Measurements from ENCODE around the gene NFIC.

NFIC gene

GRCh38 chr19:3467437-3468198, 101.2 kb downstream of the NFIC start:
- no peak for DNase-seq (ENCODE audit: extremely low read depth, low read depth)
- H3K4me3 ChIP-seq (replicated peaks; ENCODE audit: low read depth, low read length): no peak overlapping the region
- TF ChIP-seq CTCF (IDR thresholded peaks at IDR 0.05; ENCODE audit: low read depth, low read length, missing control alignments): no peak

- no peak overlapping the region for H3K4me3 ChIP-seq (replicated peaks; ENCODE audit: low read depth, low read length)
- no peak for DNase-seq (ENCODE audit: extremely low read depth, low read depth)
- TF ChIP-seq CTCF (IDR thresholded peaks at IDR 0.05; ENCODE audit: low read depth, low read length, missing control alignments): no peak
Observed at GRCh38 chr19:3468211-3468610, 101.8 kb downstream of the NFIC start.

- DNase-seq (ENCODE audit: extremely low read depth, low read depth): no peak
- TF ChIP-seq CTCF (IDR thresholded peaks at IDR 0.05; ENCODE audit: low read depth, low read length, missing control alignments): no peak
- no peak overlapping the region for H3K4me3 ChIP-seq (replicated peaks; ENCODE audit: low read depth, low read length)
Observed at GRCh38 chr19:3469638-3470499, 103.5 kb downstream of the NFIC start.

GRCh38 chr19:3470500-3471128, 104.2 kb downstream of the NFIC start:
- no peak overlapping the region for H3K4me3 ChIP-seq (replicated peaks; ENCODE audit: low read depth, low read length)
- TF ChIP-seq CTCF (IDR thresholded peaks at IDR 0.05; ENCODE audit: low read depth, low read length, missing control alignments): no peak
- no peak for DNase-seq (ENCODE audit: extremely low read depth, low read depth)

GRCh38 chr19:3471954-3472655, 105.7 kb downstream of the NFIC start:
- TF ChIP-seq CTCF (IDR thresholded peaks at IDR 0.05; ENCODE audit: low read depth, low read length, missing control alignments): peak; percentile 86
- no peak for DNase-seq (ENCODE audit: extremely low read depth, low read depth)
- no peak overlapping the region for H3K4me3 ChIP-seq (replicated peaks; ENCODE audit: low read depth, low read length)

- H3K4me3 ChIP-seq (replicated peaks; ENCODE audit: low read depth, low read length): no peak overlapping the region
- no peak for TF ChIP-seq CTCF (IDR thresholded peaks at IDR 0.05; ENCODE audit: low read depth, low read length, missing control alignments)
- no peak for DNase-seq (ENCODE audit: extremely low read depth, low read depth)
Observed at GRCh38 chr19:3474010-3474409, 107.6 kb downstream of the NFIC start.
